HEK293 (cell line): ENCODE data around the gene CCL8.

Source experiments
- CTCF ChIA-PET: fragments of 350-600 bp; formaldehyde crosslinking; extraction: SDS; loops from one replicate; lab custom pipeline; 2021; ENCODE audit warnings: antibody characterized with exemption; lab: Yijun Ruan, JAX
- POLR2A ChIA-PET: fragments of 300-600 bp; formaldehyde crosslinking; extraction: SDS; loops from one replicate; lab custom pipeline; 2020; ENCODE audit warnings: antibody characterized with exemption, inconsistent platforms; lab: Yijun Ruan, JAX
- H3K27ac ChIP-seq: fragments of 200-500 bp; sonication (Bioruptor generic); 2 replicates; pipeline ENCODE4 v1.5.1; 2014; ENCODE audit warnings: low read depth, low read length, control low read depth, inconsistent platforms; ENCODE audit errors: extremely low read depth
- H3K36me3 ChIP-seq, 2 experiments: fragments of 200-500 bp in 1 of 2; sonication (Bioruptor generic) in 1 of 2; 1 replicate in 1 of 2; 2 replicates in 1 of 2; pipeline ENCODE4 v1.5.1; 2014 to 2017; ENCODE audit warnings: inconsistent platforms in 2 of 2, low read length in 2 of 2; ENCODE audit not compliant: control insufficient read depth in 2 of 2, insufficient read depth in 1 of 2
- H3K4me1 ChIP-seq: fragments of 200-500 bp; sonication (Bioruptor generic); 2 replicates; pipeline ENCODE4 v1.5.1; 2014; ENCODE audit warnings: mild to moderate bottlenecking, low read length, inconsistent platforms; ENCODE audit not compliant: control insufficient read depth, insufficient read depth
- H3K4me3 ChIP-seq: 2 replicates; pipeline ENCODE4 v1.5.1; 2011; ENCODE audit warnings: low read depth, mild to moderate bottlenecking, control low read depth, low read length, moderate library complexity
- H3K9me3 ChIP-seq: fragments of 200-500 bp; sonication (Bioruptor generic); 2 replicates; pipeline ENCODE4 v1.5.1; 2014; ENCODE audit warnings: low read depth, low read length, inconsistent platforms; ENCODE audit not compliant: control insufficient read depth, insufficient read depth
- GLI2 ChIP-seq: fragments of 450-650 bp; formaldehyde crosslinking; IDR thresholded peaks from 2 replicates; pipeline ENCODE4; 2017; ENCODE audit warnings: missing biosample characterization, missing genetic modification characterization, low read depth, borderline replicate concordance
- HOXA7 ChIP-seq: sonication (generic); formaldehyde crosslinking; IDR thresholded peaks from 2 replicates; pipeline ENCODE4 v1.8.1; 2022; ENCODE audit warnings: missing genetic modification reagents, borderline replicate concordance
- KLF10 ChIP-seq: fragments of 450-650 bp; IDR thresholded peaks from 2 replicates; pipeline ENCODE4 v1.5.1; 2018; ENCODE audit warnings: missing biosample characterization, mild to moderate bottlenecking, missing genetic modification characterization
- REPIN1 ChIP-seq: fragments of 450-650 bp; formaldehyde crosslinking; IDR thresholded peaks from 2 replicates; pipeline ENCODE4 v1.5.1; 2017; ENCODE audit warnings: missing biosample characterization, missing genetic modification characterization, low read depth
- SALL2 ChIP-seq: fragments of 450-650 bp; formaldehyde crosslinking; IDR thresholded peaks from 2 replicates; pipeline ENCODE4 v1.5.0; 2017; ENCODE audit warnings: missing biosample characterization, mild to moderate bottlenecking, missing genetic modification characterization, borderline replicate concordance
- SP7 ChIP-seq: fragments of 450-650 bp; formaldehyde crosslinking; IDR thresholded peaks from 2 replicates; pipeline ENCODE4 v1.5.1; 2016; ENCODE audit warnings: missing biosample characterization, missing genetic modification characterization
- WT1 ChIP-seq: fragments of 450-650 bp; formaldehyde crosslinking; IDR thresholded peaks from 2 replicates; pipeline ENCODE4 v1.5.1; 2016; ENCODE audit warnings: missing biosample characterization, missing genetic modification characterization
- YY2 ChIP-seq: fragments of 450-650 bp; formaldehyde crosslinking; IDR thresholded peaks from 2 replicates; pipeline ENCODE4 v1.5.1; 2016; ENCODE audit warnings: missing biosample characterization, missing genetic modification characterization
- ZNF114 ChIP-seq: fragments of 450-650 bp; formaldehyde crosslinking; IDR thresholded peaks from 2 replicates; pipeline ENCODE4 v1.5.0; 2017; ENCODE audit warnings: missing biosample characterization, missing genetic modification characterization
- ZNF155 ChIP-seq: fragments of 450-650 bp; formaldehyde crosslinking; IDR thresholded peaks from 2 replicates; pipeline ENCODE4 v1.5.1; 2016; ENCODE audit warnings: missing biosample characterization, missing genetic modification characterization
- ZNF223 ChIP-seq: fragments of 450-650 bp; formaldehyde crosslinking; IDR thresholded peaks from 2 replicates; pipeline ENCODE4 v1.5.1; 2016; ENCODE audit warnings: missing biosample characterization, missing genetic modification characterization
- ZNF23 ChIP-seq: fragments of 450-650 bp; formaldehyde crosslinking; IDR thresholded peaks from 2 replicates; pipeline ENCODE4 v1.5.1; 2016; ENCODE audit warnings: missing biosample characterization, missing genetic modification characterization, borderline replicate concordance
- ZNF24 ChIP-seq: fragments of 450-650 bp; formaldehyde crosslinking; IDR thresholded peaks from 2 replicates; pipeline ENCODE4 v1.5.1; 2016; ENCODE audit warnings: missing biosample characterization, missing genetic modification characterization
- ZNF292 ChIP-seq: fragments of 450-650 bp; formaldehyde crosslinking; IDR thresholded peaks from 2 replicates; pipeline ENCODE4 v1.5.1; 2016; ENCODE audit warnings: low read depth, missing biosample characterization, missing genetic modification characterization, borderline replicate concordance
- ZNF416 ChIP-seq: fragments of 450-650 bp; formaldehyde crosslinking; IDR thresholded peaks from 2 replicates; pipeline ENCODE4 v1.5.1; 2016; ENCODE audit warnings: missing biosample characterization, missing genetic modification characterization
- ZNF514 ChIP-seq: fragments of 450-650 bp; formaldehyde crosslinking; IDR thresholded peaks from 2 replicates; pipeline ENCODE4 v1.5.1; 2016; ENCODE audit warnings: missing biosample characterization, missing genetic modification characterization
- ZNF549 ChIP-seq: fragments of 450-650 bp; IDR thresholded peaks from 2 replicates; pipeline ENCODE4 v1.5.1; 2018; ENCODE audit warnings: missing biosample characterization, missing genetic modification characterization, mild to moderate bottlenecking, inconsistent platforms, moderate library complexity
- ZNF623 ChIP-seq: fragments of 450-650 bp; formaldehyde crosslinking; IDR thresholded peaks from 2 replicates; pipeline ENCODE4 v1.5.1; 2016; ENCODE audit warnings: missing biosample characterization, missing genetic modification characterization
- ZNF629 ChIP-seq: fragments of 450-650 bp; formaldehyde crosslinking; IDR thresholded peaks from 2 replicates; pipeline ENCODE4 v1.5.1; 2017; ENCODE audit warnings: missing biosample characterization, missing genetic modification characterization
- ZNF654 ChIP-seq: fragments of 450-650 bp; formaldehyde crosslinking; IDR thresholded peaks from 2 replicates; pipeline ENCODE4 v1.5.1; 2016; ENCODE audit warnings: low read depth, missing biosample characterization, missing genetic modification characterization
- ZNF670 ChIP-seq: fragments of 450-650 bp; formaldehyde crosslinking; IDR thresholded peaks from 2 replicates; pipeline ENCODE4 v1.5.1; 2016; ENCODE audit warnings: missing biosample characterization, missing genetic modification characterization, low read depth
- TF ChIP-seq, protein P1 (sequence below): fragments of 450-650 bp; formaldehyde crosslinking; IDR thresholded peaks from 2 replicates; pipeline ENCODE4 v1.5.1; 2016; ENCODE audit warnings: missing biosample characterization, missing genetic modification characterization
- TF ChIP-seq, protein P2 (sequence below): fragments of 450-650 bp; IDR thresholded peaks from 2 replicates; pipeline ENCODE4 v1.5.1; 2018; ENCODE audit warnings: missing biosample characterization, mild to moderate bottlenecking, missing genetic modification characterization
- TF ChIP-seq, protein P3 (sequence below): fragments of 450-650 bp; formaldehyde crosslinking; IDR thresholded peaks from 2 replicates; pipeline ENCODE4 v1.5.1; 2017; ENCODE audit warnings: missing biosample characterization, missing genetic modification characterization
- TF ChIP-seq, protein P4 (sequence below): fragments of 450-650 bp; formaldehyde crosslinking; IDR thresholded peaks from 2 replicates; pipeline ENCODE4 v1.5.1; 2016; ENCODE audit warnings: missing biosample characterization, missing genetic modification characterization
- TF ChIP-seq, protein P5 (sequence below): fragments of 450-650 bp; formaldehyde crosslinking; IDR thresholded peaks from 2 replicates; pipeline ENCODE4 v1.5.1; 2016; ENCODE audit warnings: missing biosample characterization, missing genetic modification characterization

CCL8 gene

DNA sequence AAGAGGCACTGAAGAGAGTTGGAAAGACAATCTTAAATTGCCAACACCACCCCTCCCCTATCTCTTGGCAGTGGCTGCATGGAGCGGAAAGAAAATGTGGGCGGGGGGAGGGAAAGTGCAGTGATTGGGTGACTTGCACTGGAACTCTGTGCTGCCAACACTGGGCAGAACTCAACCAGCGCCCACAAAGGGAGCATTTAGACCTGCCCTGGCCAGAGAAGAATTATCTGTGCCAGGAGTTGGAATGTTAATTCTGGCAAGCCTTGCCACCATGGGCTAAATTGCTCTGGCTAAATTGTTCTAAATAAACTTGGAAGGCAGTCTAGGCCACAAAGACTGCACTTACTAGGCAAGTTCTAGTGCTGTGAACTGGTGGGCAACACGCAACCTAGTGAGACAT, 30.5 kb downstream of the CCL8 start:
- Histone ChIP-seq H3K27ac (no peak overlapping the region), H3K4me3 (no peak overlapping the region), H3K36me3 (no peaks in the 10 kb centered on the region), H3K4me1 (no peaks in the 10 kb centered on the region), H3K9me3 (no peaks in the 10 kb centered on the region)
- ChIA-PET CTCF (interaction anchor here (1.2 to 5.1 kb wide), 2 partner anchors 11 to 149 kb away, joined by 8 to 40 read pairs; partner anchors contain the start of gene CCL1), POLR2A (no interaction called here)
- TF ChIP-seq WT1 (tag by site-specific recombination) (no peak), GLI2 (tag by site-specific recombination) (no peak), ZNF223 (no peak), REPIN1 (tag by site-specific recombination) (no peak), YY2 (tag by site-specific recombination) (no peak), ZNF629 (tag by site-specific recombination) (no peak), ZNF670 (no peak), ZNF155 (tag by site-specific recombination) (no peak), ZNF416 (no peak), ZNF23 (tag by site-specific recombination) (no peak), ZNF654 (tag by site-specific recombination) (no peak), ZNF24 (tag by site-specific recombination) (no peak), KLF10 (tag by site-specific recombination) (no peak)
- TF ChIP-seq, protein P1, sequence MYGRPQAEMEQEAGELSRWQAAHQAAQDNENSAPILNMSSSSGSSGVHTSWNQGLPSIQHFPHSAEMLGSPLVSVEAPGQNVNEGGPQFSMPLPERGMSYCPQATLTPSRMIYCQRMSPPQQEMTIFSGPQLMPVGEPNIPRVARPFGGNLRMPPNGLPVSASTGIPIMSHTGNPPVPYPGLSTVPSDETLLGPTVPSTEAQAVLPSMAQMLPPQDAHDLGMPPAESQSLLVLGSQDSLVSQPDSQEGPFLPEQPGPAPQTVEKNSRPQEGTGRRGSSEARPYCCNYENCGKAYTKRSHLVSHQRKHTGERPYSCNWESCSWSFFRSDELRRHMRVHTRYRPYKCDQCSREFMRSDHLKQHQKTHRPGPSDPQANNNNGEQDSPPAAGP (tag by site-specific recombination) = no peak
- TF ChIP-seq, protein P2, sequence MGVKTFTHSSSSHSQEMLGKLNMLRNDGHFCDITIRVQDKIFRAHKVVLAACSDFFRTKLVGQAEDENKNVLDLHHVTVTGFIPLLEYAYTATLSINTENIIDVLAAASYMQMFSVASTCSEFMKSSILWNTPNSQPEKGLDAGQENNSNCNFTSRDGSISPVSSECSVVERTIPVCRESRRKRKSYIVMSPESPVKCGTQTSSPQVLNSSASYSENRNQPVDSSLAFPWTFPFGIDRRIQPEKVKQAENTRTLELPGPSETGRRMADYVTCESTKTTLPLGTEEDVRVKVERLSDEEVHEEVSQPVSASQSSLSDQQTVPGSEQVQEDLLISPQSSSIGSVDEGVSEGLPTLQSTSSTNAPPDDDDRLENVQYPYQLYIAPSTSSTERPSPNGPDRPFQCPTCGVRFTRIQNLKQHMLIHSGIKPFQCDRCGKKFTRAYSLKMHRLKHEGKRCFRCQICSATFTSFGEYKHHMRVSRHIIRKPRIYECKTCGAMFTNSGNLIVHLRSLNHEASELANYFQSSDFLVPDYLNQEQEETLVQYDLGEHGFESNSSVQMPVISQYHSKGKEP (tag by site-specific recombination) = no peak
- TF ChIP-seq, protein P3, sequence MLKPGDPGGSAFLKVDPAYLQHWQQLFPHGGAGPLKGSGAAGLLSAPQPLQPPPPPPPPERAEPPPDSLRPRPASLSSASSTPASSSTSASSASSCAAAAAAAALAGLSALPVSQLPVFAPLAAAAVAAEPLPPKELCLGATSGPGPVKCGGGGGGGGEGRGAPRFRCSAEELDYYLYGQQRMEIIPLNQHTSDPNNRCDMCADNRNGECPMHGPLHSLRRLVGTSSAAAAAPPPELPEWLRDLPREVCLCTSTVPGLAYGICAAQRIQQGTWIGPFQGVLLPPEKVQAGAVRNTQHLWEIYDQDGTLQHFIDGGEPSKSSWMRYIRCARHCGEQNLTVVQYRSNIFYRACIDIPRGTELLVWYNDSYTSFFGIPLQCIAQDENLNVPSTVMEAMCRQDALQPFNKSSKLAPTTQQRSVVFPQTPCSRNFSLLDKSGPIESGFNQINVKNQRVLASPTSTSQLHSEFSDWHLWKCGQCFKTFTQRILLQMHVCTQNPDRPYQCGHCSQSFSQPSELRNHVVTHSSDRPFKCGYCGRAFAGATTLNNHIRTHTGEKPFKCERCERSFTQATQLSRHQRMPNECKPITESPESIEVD (tag by site-specific recombination) = no peak

DNA sequence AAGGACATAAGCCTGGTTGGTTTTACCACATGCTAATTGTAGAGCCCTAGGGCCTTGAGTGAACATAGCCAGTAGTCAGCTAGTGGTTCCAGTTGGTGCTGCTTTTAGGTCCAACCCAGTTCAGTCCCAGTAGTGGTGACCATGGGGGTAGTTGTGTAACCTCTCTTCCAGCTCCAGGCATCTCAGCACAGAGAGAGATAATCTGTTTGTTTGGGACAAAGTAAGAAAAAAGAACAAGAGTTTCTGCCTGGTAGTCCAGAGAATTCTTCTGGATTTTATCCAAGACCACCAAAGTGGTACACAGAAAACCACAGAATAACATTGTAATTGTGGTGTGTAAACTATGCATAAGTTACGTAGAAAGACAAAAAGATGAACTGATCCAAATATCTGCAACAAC, 31.9 kb downstream of the CCL8 start:
- CTCF ChIA-PET = interaction anchor here (1.2 to 5.1 kb wide), 2 partner anchors 10 to 150 kb away, joined by 8 to 40 read pairs; partner anchors contain the start of gene CCL1
- Histone ChIP-seq H3K9me3 (no peaks in the 10 kb centered on the region), H3K4me3 (no peak overlapping the region), H3K4me1 (no peaks in the 10 kb centered on the region), H3K27ac (no peak overlapping the region), H3K36me3 (no peaks in the 10 kb centered on the region)
- POLR2A ChIA-PET = no interaction called here
- TF ChIP-seq SALL2 (tag by site-specific recombination) = no peak
- TF ChIP-seq, protein P4, sequence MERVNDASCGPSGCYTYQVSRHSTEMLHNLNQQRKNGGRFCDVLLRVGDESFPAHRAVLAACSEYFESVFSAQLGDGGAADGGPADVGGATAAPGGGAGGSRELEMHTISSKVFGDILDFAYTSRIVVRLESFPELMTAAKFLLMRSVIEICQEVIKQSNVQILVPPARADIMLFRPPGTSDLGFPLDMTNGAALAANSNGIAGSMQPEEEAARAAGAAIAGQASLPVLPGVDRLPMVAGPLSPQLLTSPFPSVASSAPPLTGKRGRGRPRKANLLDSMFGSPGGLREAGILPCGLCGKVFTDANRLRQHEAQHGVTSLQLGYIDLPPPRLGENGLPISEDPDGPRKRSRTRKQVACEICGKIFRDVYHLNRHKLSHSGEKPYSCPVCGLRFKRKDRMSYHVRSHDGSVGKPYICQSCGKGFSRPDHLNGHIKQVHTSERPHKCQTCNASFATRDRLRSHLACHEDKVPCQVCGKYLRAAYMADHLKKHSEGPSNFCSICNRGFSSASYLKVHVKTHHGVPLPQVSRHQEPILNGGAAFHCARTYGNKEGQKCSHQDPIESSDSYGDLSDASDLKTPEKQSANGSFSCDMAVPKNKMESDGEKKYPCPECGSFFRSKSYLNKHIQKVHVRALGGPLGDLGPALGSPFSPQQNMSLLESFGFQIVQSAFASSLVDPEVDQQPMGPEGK = no peak
- TF ChIP-seq ZNF629 (tag by site-specific recombination) = no peak
- TF ChIP-seq, protein P5, sequence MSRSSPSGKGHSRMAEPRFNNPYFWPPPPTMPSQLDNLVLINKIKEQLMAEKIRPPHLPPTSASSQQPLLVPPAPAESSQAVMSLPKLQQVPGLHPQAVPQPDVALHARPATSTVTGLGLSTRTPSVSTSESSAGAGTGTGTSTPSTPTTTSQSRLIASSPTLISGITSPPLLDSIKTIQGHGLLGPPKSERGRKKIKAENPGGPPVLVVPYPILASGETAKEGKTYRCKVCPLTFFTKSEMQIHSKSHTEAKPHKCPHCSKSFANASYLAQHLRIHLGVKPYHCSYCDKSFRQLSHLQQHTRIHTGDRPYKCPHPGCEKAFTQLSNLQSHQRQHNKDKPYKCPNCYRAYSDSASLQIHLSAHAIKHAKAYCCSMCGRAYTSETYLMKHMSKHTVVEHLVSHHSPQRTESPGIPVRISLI = no peak
- TF ChIP-seq ZNF623 (tag by site-specific recombination) = no peak
- TF ChIP-seq HOXA7 (CRISPR knock-in tag) = no peak
- no peak for TF ChIP-seq ZNF549 (tag by site-specific recombination)
- TF ChIP-seq ZNF114 (tag by site-specific recombination) = no peak
- no peak for TF ChIP-seq SP7
- TF ChIP-seq ZNF292 (tag by site-specific recombination) = no peak
- no peak for TF ChIP-seq ZNF514 (tag by site-specific recombination)
